ENCODE results near the gene TM4SF1.

Gene TM4SF1

GRCh38 chr3:149375501-149376196, 1.8 kb downstream of the TM4SF1 start:
- DNase-seq (ENCODE audit: low spot score) = no peak

DNA sequence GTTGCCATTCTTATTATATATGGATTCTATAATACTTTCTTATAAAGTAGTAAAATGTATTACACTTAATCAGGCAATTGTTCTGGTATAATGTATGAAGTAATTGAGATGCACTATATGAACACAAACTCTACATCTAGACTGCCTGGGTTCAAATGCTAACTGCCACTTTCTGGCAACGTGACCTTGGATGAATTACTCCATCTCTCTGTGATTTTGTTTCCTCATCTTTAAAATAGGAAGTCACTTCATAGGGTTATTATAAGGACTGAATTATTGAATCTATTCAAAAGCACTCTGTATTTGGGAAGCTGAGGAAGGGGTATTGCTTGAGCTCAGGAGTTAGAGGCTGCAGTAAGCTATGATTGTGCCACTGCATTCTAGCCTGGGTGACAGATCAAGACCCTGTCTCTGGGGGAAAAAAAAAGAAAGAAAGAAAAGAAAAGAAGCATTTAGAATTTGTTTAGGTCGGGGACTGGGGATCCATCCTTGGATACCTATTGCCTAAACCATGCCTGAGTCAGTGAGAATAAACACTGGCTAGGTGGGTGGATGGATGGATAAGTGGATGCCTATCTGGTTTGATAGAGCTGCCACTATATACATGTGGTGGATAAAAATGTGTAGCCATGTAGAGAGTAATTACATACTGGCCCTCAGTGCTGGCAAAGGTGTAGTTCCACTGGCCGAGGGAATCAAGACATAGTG, 2.5 kb downstream of the TM4SF1 start:
- DNase-seq (ENCODE audit: low spot score) = no peak

GRCh38 chr3:149374391-149374790, 3.1 kb downstream of the TM4SF1 start:
- no peak for DNase-seq (ENCODE audit: low spot score)

DNA sequence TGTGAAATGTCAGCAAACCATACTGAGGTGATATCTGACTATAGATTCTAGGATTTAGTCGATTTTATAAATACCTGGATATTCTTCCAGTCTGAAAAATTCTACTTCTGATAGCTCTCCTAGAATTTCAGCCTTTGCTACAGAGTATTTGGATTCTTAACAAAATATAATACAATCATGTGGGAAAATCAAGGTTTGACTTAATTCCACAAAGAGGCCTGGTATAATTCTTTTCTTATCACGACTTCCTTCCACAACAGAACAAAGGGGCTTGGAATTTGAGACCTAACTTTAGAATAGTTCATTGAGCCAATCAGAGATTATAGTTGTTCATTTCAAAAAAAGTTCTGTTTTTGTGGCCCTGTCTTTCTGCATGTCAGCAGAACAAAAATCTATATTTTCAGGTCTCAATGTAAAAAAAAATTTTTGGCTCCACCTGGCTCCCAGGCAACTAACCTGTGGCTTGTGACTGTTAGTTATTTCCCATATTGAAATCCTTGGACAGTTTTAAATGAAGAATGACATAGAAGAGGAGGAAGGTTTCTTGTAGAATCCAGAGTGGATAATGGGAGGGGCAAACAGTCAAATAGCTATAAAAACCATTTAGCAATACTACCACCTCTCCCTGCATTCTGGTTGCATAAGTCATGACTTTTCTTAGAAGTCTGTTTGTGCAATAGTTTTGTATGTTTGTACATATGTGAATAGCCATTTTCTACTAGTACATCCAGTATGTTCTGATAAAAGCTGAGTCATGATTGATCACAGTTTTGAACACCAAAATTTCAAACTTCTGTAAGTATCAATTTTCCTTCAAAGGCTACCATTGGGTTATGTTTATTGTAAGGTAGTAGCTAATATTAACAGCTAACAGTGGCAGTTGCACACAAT, 4.0 kb downstream of the TM4SF1 start:
- peak; percentile 50 for DNase-seq (ENCODE audit: low spot score)

DNA sequence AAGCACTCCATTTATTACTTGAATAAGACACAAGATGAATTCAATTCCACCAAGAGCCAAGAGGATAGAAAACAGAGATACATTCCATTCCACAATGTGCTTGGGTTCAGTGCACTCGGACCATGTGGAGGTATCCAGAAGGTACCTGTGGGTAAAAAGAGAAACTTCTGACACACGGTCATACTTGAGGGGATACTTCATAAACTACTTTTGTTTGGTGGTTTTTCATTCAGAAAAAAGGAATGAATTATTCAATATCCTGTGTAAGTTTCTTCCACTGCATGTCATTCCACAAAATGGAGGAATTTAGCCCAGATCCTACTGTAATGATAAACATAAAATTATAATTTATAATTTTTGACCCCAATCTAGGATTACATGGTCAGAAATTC, 5.7 kb downstream of the TM4SF1 start:
- DNase-seq (ENCODE audit: low spot score) = no peak

DNA sequence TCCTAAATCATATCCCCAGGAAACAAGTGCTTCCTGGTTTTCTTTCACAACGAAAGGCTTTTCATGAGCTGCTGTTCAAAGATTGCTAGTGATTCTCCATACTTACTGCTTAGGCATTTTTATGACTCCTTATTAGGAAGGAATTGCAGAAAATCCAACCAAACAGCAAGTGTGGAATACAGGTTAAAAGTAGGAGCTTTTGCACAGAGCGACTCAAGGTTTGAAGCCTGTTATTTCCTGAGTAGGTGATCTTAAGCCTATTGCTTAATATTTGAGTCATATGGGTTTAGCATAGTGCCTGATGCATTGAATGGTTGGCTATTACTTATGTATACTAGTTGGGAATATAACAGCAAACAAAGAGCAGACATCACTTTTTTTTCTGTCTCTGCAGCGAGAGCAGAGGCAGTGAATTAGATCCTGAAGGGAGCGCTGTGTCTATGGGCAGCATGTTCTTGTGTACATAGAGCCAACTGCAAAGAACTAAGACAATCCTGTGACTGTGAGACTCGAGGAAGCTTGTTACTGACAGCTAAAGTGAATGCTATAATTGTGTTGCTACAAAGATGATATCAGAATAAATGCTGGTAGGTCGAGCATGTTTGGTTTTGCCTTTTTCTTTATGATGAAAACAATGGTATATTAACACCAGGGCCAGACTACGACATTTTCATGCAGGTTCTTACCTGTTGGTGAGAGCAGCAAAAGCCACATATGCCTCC, 6.3 kb downstream of the TM4SF1 start:
- no peak for DNase-seq (ENCODE audit: low spot score)

- DNase-seq (ENCODE audit: low spot score) = no peak
These were observed 7.2 kb downstream of the TM4SF1 start for GRCh38 chr3:149369991-149370866.

DNA sequence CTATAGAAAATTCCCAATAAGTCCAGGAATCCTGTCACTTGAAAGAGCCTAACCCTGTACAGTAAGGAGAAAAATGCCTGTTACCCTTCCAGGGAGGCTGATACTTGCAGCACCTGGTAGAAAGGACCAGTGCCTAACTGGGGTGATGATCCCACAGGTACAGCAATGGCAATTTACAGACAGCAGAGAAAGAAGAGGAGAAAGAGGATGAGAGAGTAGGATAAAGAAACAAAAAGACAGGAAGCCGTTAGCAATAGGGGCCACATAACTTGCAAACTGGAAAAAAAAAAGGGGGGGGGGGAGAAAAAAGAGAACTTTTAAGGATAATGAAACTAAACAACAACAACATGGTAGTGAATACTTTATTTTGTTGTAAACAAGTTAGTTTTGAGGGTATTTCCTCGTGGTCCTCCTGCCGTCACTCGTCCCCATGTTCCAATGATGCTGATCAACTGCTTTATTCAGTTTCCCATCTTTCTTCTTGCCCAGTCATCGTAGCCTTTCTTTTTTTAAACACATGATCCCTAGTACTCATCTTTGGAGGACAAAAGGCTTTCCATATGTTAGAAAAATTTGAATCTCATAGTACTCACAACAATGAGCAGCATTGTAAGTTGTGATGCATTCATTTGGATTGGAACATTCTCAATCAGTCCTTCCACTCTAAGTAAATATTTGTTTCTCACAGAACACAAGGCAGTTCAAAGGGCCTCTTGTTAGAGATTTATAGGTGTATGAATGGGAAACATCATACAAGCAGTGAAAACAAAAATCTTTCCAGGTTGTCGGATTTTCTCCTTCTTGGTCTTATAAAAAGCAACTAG, 8.6 kb downstream of the TM4SF1 start:
- DNase-seq (ENCODE audit: low spot score) = no peak

- no peak for DNase-seq (ENCODE audit: low spot score)
These were observed 9.2 kb downstream of the TM4SF1 start for GRCh38 chr3:149368201-149368673.

GRCh38 chr3:149366941-149367840, 10.3 kb downstream of the TM4SF1 start:
- DNase-seq (ENCODE audit: low spot score) = no peak

DNA sequence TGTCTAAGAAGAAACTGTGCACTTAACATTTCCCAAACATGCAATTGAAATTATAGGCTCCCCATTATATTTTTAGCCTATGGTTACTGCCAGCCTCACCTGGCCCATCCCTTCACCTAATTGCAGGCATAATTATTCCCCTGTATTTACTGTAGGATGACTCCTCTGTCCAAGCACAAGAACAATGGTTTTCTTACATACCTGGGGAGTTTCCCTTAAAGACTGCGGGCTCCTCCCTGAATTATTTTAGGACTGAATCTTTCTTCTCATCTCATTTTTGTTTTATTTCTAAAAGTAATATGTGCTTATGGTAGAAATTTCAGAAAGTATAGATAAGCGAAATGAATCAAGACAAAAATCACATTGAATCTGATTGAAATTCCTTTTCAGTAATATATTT, 11.4 kb downstream of the TM4SF1 start:
- DNase-seq (ENCODE audit: low spot score) = no peak

DNA sequence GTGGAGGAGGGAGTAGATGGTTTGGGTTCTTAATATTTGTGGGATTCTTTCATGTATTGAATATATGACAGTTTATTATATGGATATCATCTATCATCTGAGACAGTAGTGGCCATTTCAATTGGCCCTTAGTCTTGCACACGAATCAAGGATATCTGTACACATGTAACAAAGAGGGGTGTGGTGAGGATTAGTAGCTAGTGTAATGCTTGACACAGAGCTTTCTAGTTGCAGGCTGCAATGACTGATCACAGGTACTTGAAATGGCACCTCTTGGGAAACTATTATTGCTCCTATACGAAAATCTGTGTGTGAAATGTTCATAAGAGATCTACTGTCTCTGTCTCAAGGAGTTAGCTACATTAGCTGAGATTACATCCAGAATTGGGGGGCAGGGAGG, 12.8 kb downstream of the TM4SF1 start:
- no peak for DNase-seq (ENCODE audit: low spot score)

GRCh38 chr3:149363053-149363452, 14.4 kb downstream of the TM4SF1 start:
- peak; percentile 29 for DNase-seq (ENCODE audit: low spot score)

DNA sequence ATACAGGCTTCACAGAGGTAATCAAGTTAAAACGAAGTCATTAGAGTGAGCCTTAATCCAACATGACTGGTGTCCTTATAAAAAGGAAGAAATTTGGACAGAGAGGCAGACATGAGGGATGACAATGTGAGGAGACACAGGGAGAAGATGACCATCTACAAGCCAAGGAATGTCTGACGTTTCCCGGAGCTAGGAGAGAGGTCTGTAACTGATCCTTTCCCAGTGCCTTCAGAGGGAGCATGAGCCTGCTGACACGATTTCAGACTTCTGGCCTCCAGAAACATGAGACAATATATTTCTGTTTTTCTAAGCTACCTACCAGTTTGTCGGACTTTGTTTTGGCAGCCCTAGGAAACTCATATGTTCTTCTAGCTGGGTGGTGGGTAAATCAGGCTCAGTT, 15.1 kb downstream of the TM4SF1 start:
- no peak for DNase-seq (ENCODE audit: low spot score)

DNA sequence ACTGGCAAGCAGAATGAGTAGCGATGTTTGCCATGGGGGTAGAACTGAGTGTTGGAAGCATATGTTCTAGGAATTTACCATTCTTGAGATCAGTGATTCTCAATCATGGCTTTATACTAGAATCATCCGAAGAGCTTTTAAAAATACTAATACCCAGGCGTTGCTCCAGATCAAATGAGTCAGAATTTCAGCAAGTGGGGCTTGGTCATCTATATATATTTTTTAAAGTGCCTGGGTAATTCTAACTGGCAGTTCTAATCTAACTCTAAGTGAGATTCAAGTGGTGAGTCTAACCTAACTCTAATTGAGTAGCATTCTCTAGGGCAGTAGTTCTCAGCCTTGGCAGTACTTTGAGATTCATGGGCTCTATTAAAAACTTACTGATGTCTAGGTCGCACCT, 20.8 kb downstream of the TM4SF1 start:
- DNase-seq (ENCODE audit: low spot score) = no peak

DNA sequence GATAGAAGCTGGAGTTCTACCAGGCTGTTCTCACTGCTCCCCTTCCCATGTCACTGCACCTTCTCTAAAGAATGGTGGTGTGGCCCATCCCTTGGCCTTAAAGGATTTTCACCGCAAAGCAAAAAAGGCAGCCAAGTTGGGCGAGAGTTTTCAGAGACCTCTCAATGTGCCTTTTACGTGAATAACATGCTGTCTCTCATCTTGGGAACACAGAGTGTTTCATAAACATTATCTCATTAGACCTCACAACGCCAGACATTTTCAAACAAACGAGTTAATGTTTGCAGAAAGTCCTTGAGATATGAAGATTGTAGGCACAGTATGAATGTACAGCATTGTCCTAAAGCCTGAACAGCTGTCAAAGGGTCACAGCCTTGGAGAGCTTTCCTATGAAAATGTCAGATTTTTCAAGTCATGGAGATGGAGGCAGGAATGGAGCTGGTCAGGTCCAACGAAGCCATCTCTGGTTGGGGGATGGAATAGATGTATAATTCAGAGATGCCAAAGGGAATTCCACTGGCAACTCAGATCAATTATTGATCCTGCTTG, 21.3 kb downstream of the TM4SF1 start:
- no peak for DNase-seq (ENCODE audit: low spot score)

- DNase-seq (ENCODE audit: low spot score) = no peak
These were observed 23.8 kb downstream of the TM4SF1 start for GRCh38 chr3:149353581-149354184.

- DNase-seq (ENCODE audit: low spot score) = peak; percentile 88
These were observed 24.9 kb downstream of the TM4SF1 start for GRCh38 chr3:149352556-149352955.
